OCI-M2 (cell line): Measurements from ENCODE around the gene CD1D.
"Not testable (repeated sequence)": the region's sequence is repeated elsewhere in the genome, so short reads cannot be mapped to it uniquely, and the experiment has no call there.

ENCODE experiments used
- DNase-seq: peaks from one replicate; lab custom pipeline; 2025; ENCODE audit not compliant: unreplicated experiment; lab: John Stamatoyannopoulos, UW

CD1D gene

DNA sequence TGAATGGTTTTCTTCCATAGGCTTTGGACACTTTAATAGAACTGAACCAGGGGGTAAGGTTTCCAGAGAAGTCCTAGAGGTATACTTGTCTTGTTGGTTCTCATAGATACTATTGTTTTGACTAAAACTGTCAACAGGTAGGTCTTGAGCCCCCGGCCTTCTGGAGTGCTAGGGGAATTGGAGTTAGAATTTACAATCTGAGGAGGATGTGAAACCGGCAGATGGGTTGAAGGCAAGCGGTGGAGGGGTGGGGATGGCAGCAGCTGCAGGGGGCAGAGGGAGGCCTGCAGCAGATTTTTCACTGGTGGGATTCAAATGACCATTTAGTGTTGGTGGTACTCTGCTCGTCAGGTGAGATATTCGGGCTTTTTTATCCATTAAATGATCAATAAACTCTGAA is 4.3 kb upstream of the CD1D start:
- DNase-seq, result no peak

GRCh38 chr1:158176849-158177699 is 3.6 kb upstream of the CD1D start:
- not testable (repeated sequence) for DNase-seq

GRCh38 chr1:158177700-158178450 is 2.8 kb upstream of the CD1D start:
- DNase-seq, result no peak

GRCh38 chr1:158179301-158180041 is 1.2 kb upstream of the CD1D start:
- DNase-seq, result no peak

- DNase-seq, result no peak
Measured at GRCh38 chr1:158181577-158181922, 855 bp downstream of the CD1D start.

DNA sequence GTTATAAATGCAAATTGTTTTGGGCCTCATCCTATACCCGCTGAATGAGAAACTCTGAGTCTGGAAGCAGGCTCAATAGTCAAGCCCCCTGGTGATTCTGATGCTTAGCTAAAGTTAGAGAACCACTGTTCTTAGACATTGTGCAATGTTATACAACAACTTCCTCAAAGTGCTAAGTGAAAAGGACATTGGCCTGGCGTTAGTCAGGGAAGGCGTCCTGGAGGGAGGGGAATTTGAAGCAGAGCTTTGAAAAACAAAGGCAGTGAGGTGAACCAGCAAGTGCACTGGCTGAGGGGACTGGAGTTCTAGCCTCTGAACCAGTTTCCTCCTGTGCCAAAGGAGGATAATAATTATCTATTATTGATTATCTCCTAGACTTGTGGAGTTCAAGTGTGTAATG is 5.1 kb downstream of the CD1D start:
- DNase-seq, result no peak

DNA sequence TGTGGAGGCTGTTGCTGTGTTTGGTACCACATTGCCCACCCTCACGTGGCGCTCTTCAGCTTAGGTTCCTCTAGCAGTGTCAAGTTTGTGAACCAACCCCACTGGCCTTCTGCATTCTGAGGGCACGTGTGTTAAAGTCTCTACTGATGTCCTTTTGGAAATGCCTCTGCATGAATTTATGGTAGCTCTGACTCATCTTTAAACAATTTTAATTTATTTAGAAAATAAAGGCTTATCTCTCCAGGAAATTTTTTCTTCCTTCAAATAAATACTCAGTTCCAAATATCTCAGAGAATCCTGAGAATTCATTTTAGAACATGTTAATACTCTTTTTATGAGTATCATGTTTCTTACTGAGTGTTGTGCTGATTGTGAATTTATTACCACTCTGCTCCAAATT is 5.5 kb downstream of the CD1D start:
- no peak for DNase-seq

- no peak for DNase-seq
Measured at GRCh38 chr1:158188611-158189010, 7.9 kb downstream of the CD1D start.

DNA sequence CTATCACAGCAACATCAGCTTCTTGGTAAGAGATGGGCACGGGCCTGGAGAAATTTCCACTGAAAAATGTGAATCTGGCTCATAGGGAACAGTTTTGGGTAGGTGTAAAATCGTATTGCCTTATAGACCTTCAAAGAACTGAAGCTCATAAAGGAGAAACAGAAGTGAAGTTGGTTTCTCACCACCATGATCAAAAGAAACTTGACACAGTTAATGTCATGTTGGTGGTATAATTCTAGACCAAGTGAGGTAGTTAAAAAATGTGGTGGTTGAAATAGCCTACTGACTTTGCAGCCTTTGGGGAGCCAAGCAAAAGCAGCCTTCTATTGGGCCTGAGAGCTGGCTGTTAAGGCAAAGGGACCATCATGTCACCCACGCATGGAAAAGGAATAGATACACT is 8.9 kb downstream of the CD1D start:
- DNase-seq, result no peak

- DNase-seq, result no peak
Measured at GRCh38 chr1:158191299-158191698, 10.6 kb downstream of the CD1D start.

GRCh38 chr1:158196461-158196860 is 15.8 kb downstream of the CD1D start:
- DNase-seq, result no peak

DNA sequence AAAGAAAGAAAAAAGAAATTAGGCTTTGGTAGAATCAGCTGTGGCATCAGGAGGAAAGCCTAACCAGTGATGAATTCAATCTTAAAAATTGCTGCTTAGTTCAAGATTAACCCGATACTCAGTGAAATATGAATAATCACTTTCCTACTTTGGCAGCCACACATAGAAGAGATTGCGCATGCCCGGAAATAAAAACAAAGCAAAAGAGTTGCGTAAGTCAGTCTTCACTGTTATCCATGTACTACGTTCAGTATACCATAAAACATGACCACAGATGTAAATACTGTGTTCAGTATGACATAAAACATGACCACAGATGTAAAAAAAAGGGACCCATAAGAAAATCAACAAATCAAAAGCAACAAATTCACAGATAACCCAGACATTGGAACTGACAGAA is 19.2 kb downstream of the CD1D start:
- DNase-seq, result no peak

DNA sequence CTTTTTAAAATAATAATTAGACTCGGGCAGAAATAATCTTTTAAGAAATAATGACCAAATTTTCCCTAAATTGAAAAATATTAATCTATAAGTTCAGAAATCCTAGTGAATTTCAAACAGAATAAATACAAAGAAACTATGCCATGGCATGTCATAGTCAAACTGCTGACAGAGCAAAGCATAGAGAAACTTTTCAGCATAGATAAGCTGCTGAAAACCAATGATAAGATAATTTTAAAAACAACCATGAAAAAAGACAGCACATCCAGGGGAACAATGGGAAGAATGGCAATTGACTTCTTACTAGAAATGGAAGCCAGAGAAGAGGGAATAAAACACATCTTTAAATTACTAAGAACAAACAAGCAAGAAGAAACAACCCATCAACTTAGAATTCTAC is 19.8 kb downstream of the CD1D start:
- DNase-seq, result no peak

DNA sequence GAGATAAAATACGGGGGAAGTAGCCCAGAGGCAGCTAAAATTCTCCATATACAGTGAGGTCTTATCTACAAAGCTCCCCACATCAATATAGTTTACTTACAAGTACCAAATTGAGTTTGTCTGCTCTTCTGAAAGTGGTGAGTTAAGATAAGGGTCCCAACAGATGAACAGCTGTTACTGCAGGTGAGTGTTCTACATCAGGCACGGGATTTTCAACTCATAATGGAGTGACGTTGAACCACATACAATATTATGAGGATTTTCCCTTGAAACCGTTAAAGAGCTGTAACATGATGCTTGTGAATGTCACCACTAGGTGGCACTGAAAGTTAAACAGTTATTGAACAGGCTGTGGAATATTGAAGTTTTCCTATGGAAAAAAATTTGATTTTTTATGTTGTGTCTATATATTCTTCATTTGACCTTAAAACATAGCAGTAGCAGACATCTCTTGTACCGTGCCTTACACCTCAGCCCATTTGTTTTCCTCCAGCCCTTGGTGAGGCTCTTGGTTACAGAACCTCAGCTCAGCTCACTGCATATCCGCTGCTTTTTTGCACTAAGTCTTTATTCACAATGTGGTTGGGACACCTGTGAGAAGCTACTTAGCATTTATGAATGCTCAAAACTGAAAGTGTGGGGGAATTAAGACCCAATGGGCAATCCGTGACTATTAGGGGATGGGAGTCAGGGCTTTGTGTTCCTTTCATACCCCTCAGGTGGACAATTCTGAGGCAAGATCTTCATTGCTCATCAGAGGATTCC is 23.2 kb downstream of the CD1D start:
- no peak for DNase-seq

- DNase-seq, result no peak
Measured at GRCh38 chr1:158204458-158204827, 23.7 kb downstream of the CD1D start.

DNA sequence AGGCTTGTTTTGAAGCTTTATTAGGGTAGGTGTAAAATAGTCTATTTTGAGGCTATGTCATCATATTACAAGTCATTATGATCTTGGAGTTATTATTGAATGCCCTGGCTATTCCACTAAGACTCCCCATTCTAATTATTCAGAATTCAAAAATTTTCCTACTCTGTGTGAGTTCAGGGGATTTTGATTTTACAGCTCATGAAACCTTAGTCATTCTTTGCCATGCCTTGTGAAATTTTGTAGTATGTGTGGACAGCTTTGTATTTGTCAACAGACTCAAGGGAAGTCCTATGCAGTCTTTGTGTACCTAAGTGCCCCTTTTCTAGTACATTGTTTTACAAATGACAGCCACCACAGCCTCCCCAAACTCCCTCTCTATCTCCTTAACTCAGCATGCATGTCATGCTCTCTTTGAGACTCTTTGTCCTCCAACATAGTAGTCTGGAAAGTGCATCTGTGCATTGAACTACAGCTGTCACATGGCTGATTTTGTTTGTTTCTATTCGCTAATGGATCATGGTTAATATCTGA is 28.0 kb downstream of the CD1D start:
- no peak for DNase-seq

GRCh38 chr1:158212320-158212719 is 31.6 kb downstream of the CD1D start:
- DNase-seq, result no peak

GRCh38 chr1:158223445-158223844 is 42.8 kb downstream of the CD1D start:
- not testable (repeated sequence) for DNase-seq

DNA sequence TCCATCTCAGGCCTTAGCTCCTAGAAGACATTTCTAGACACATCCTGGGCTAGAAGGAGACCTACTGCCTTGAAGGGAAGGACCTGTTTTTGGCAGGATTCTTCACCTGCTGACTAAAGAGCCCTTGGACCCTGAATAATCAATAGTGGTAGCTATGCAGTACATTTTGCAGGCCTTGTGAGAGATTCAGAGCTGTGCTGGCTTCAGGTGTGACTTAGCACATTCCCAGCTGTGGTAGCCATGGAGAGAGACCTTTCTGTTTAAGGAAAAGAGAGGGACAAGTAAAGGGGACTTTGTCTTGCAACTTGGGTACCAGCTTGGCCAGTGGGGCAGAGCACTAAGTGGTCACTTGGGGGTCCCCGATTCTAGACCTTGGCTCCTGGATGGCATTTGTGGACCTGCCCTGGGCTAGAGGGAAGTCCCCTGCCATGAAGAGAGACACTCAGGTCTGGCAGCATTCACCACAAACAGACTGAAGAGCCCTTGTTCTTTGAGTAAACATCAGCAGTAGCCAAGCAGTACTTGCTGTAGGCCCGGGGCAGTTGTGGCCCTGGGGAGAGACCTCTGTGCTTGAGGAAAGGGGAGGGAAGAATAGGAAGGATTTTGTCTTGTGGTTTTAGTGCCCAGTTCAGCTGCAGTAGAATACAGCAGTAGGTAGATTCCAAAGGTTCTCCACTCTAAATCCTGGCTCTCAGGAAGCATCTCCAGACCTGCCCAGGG is 47.4 kb downstream of the CD1D start:
- DNase-seq, result no peak
